Measurements from ENCODE around the gene SLC6A8. TPM values are rescaled to one million over a fixed set of nuclear protein-coding genes. Genes with fewer than 3 reads are reported as not detected.
A peak's percentile ranks its signal among the peaks of the same experiment; 100 is the strongest.

The SLC6A8 gene
- total RNA-seq, 1 donor from 2014 or later, result 56.8 TPM

DNA sequence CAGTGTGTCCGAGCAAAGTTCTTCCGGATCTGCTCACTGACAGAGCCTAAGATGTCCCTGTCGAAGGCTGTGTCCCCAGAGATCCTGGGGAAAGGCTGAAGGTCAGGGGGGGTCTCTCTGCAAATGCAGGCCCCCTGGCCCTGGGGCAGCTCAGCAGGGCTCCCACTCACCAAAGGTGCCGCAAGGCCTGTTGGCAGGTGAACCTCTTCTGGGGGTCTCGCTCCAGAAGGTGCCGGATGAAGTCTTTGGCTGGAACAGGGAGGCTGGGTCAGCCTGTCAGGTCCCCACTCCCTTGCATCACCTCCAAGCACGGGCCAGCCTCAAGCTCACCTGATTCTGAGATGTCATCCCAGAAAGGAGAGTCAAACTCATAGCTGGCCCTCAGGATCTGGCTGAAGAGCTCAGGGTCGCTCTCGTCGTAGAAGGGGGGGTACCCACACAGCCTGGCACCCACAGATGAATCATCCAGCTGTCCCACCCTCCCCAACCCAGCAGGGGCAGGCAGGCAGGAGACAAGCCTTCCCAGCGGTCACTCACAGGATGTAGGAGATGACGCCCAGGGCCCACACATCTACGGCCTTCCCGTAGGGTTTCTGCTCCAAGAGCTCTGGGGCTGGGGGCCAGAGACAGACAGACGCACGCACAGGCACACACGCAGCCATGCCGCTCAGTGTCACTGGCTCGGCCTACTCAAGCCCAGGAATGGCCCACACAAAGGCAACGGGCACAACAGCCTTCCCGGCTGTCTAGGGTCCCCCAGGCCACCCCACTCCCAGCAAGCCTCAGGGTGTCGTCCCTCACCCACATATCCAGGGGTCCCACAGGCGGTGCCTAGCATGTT, 16.8 kb upstream of the SLC6A8 start:
- no peak for TF ChIP-seq CTCF (conservative IDR thresholded peaks at IDR 0.05)
- Mint-ChIP-seq H3K27ac (no peak overlapping the region), H3K9me3 (no peaks in the 10 kb centered on the region), H3K4me3 (no peak overlapping the region), H3K36me3 (no peaks in the 10 kb centered on the region), H3K4me1 (ENCODE audit: unreplicated experiment) (peaks cover 9% of the 10 kb centered on the region), H3K27me3 (peaks cover 41% of the 10 kb centered on the region)
- DNase-seq (ENCODE audit: extremely low spot score, unreplicated experiment), result no peak

DNA sequence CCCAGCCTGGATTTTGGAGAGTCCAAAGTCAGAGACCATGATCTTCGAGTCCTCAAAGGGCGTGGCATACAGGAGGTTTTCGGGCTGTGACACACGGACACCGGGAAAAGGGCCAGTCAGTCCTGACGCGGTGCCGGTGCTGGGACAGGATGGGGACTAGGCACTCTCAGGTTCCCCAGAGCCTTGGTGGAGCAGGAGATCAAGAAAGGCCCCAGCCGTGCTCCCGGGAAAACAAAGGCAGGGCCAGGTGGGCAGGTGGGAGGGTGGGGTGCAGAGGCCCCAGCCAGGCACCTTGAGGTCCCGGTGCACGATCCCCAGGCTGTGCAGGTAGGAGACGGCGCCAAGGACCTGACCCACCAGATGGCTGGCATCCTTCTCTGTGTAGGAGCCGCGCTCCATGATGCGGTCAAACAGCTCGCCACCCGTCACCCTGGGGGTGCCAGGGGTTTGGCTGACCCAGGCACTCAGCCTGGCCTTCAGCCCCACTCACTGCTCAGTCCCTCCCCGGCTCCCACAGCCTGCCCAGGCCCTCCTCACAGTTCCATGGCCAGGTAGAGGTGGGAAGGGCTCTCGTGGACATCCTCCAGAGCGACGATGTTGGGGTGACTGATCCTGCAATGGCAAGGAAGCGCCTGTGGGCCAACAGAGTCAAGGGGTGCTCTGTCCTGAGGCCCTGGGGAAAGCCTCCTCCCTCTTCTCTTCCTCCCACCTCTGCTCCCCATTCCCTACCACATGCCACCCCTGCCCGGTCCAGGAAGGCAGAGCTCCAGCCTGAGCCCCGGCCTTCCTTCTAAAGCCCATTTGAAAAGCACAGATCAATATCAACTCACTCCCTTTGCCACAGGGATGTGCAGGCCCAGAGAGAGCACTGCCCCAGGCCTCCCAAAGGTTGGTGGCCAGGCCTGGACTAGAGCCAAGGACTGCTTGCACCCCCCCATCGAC, 15.9 kb upstream of the SLC6A8 start:
- no peak overlapping the region for H3K4me3 Mint-ChIP-seq
- H3K9me3 Mint-ChIP-seq, result no peaks in the 10 kb centered on the region

GRCh38 chrX:153672531-153673427, 14.9 kb upstream of the SLC6A8 start:
- Mint-ChIP-seq H3K36me3 (no peaks in the 10 kb centered on the region), H3K4me3 (peak overlapping the region; percentile 45), H3K4me1 (ENCODE audit: unreplicated experiment) (peaks cover 9% of the 10 kb centered on the region), H3K27me3 (peaks cover 25% of the 10 kb centered on the region), H3K27ac (no peak overlapping the region), H3K9me3 (no peaks in the 10 kb centered on the region)
- DNase-seq (ENCODE audit: extremely low spot score, unreplicated experiment), result no peak
- no peak for TF ChIP-seq CTCF (conservative IDR thresholded peaks at IDR 0.05)

More for the DNA sequence above, 15.9 kb upstream of the SLC6A8 start:
- H3K36me3 Mint-ChIP-seq, result no peaks in the 10 kb centered on the region
- no peak overlapping the region for H3K27ac Mint-ChIP-seq
- TF ChIP-seq CTCF (conservative IDR thresholded peaks at IDR 0.05), result no peak
- H3K4me1 Mint-ChIP-seq (ENCODE audit: unreplicated experiment), result peaks cover 9% of the 10 kb centered on the region
- H3K27me3 Mint-ChIP-seq, result peaks cover 32% of the 10 kb centered on the region
- DNase-seq (ENCODE audit: extremely low spot score, unreplicated experiment), result no peak

GRCh38 chrX:153673428-153674218, 14.1 kb upstream of the SLC6A8 start, which contains the start of gene PNCK:
Gene PNCK (minus strand): TSS chrX:153673813. CDS start chrX:153673076, 737 bp downstream.
- Mint-ChIP-seq H3K36me3 (no peaks in the 10 kb centered on the region), H3K4me1 (ENCODE audit: unreplicated experiment) (peaks cover 6% of the 10 kb centered on the region), H3K27me3 (peaks cover 21% of the 10 kb centered on the region), H3K4me3 (peak within 1 kb of the TSS; percentile 56), H3K27ac (no peak within 1 kb of the TSS), H3K9me3 (no peaks in the 10 kb centered on the region)
- DNase-seq (ENCODE audit: extremely low spot score, unreplicated experiment), result no peak
- TF ChIP-seq CTCF (conservative IDR thresholded peaks at IDR 0.05), result no peak

All from type B pancreatic cell (in vitro differentiated cells).